Measurements from ENCODE around the gene SPATA31A1. TPM values are rescaled to one million over a fixed set of nuclear protein-coding genes. Genes with fewer than 3 reads are reported as not detected.

SPATA31A1 gene
- polyA plus RNA-seq, 3 donors = not detected

Other genes with a start within 250 kb of the SPATA31A1 start
- gene CNTNAP3, start 67.5 kb upstream of the SPATA31A1 start, polyA plus RNA-seq = under 1 TPM in 1 of 3 donors, not detected in 2; 0.03 TPM

All from CD14-positive monocyte (primary cell).